HL-60 (cell line): ENCODE results near the gene CDR2L.

Experiments
- GABPA ChIP-seq: IDR thresholded peaks from 2 replicates; pipeline ENCODE4 v1.6.1; 2012; ENCODE audit warnings: low read depth
- POLR2AphosphoS5 ChIP-seq: IDR thresholded peaks from 2 replicates; pipeline ENCODE4 v1.6.1; 2012; ENCODE audit warnings: low read depth
- SPI1 ChIP-seq: IDR thresholded peaks from 2 replicates; pipeline ENCODE4 v1.6.1; 2012; ENCODE audit warnings: low read depth, mild to moderate bottlenecking, borderline replicate concordance
- TF ChIP-seq, protein P1 (sequence below): IDR thresholded peaks from one replicate; pipeline ENCODE4 v1.5.1; 2011; ENCODE audit warnings: low read length, control low read depth, inconsistent platforms; ENCODE audit not compliant: insufficient read depth
- TF ChIP-seq, protein P2 (sequence below): IDR thresholded peaks from 2 replicates; pipeline ENCODE4 v1.6.1; 2012; ENCODE audit warnings: low read depth; ENCODE audit not compliant: insufficient replicate concordance

DNA sequence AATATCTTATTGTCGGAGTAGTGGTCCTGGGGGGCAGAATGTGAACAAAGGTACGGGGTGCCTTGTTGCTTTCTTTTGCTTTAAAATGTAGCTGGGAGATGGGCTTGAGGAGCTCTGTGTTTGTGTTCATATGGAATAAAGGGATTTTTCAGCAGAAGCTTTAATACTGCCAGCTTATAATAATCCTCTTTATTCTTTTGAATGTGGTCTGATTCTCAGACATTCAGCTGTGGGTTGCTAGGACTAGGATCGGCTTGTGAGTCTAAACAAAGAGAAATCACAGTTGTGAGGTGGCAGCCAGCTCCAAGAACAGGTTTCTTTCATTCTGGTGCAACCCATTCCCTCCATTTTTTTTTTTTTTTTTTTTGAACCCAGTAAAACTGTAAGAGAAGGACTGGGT is 32.3 kb downstream of the CDR2L start:
- TF ChIP-seq, protein P1, sequence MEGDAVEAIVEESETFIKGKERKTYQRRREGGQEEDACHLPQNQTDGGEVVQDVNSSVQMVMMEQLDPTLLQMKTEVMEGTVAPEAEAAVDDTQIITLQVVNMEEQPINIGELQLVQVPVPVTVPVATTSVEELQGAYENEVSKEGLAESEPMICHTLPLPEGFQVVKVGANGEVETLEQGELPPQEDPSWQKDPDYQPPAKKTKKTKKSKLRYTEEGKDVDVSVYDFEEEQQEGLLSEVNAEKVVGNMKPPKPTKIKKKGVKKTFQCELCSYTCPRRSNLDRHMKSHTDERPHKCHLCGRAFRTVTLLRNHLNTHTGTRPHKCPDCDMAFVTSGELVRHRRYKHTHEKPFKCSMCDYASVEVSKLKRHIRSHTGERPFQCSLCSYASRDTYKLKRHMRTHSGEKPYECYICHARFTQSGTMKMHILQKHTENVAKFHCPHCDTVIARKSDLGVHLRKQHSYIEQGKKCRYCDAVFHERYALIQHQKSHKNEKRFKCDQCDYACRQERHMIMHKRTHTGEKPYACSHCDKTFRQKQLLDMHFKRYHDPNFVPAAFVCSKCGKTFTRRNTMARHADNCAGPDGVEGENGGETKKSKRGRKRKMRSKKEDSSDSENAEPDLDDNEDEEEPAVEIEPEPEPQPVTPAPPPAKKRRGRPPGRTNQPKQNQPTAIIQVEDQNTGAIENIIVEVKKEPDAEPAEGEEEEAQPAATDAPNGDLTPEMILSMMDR = no peak
- TF ChIP-seq SPI1 = no peak
- no peak for TF ChIP-seq GABPA
- TF ChIP-seq, protein P2, sequence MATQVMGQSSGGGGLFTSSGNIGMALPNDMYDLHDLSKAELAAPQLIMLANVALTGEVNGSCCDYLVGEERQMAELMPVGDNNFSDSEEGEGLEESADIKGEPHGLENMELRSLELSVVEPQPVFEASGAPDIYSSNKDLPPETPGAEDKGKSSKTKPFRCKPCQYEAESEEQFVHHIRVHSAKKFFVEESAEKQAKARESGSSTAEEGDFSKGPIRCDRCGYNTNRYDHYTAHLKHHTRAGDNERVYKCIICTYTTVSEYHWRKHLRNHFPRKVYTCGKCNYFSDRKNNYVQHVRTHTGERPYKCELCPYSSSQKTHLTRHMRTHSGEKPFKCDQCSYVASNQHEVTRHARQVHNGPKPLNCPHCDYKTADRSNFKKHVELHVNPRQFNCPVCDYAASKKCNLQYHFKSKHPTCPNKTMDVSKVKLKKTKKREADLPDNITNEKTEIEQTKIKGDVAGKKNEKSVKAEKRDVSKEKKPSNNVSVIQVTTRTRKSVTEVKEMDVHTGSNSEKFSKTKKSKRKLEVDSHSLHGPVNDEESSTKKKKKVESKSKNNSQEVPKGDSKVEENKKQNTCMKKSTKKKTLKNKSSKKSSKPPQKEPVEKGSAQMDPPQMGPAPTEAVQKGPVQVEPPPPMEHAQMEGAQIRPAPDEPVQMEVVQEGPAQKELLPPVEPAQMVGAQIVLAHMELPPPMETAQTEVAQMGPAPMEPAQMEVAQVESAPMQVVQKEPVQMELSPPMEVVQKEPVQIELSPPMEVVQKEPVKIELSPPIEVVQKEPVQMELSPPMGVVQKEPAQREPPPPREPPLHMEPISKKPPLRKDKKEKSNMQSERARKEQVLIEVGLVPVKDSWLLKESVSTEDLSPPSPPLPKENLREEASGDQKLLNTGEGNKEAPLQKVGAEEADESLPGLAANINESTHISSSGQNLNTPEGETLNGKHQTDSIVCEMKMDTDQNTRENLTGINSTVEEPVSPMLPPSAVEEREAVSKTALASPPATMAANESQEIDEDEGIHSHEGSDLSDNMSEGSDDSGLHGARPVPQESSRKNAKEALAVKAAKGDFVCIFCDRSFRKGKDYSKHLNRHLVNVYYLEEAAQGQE = no peak
- no peak for TF ChIP-seq POLR2AphosphoS5
